NCI-H1092 treated with DMSO at 0.1 percent for 48 hours (cell line): Measurements from ENCODE around the gene ZNF442.
"Not testable (repeated sequence)": the region's sequence is repeated elsewhere in the genome, so short reads cannot be mapped to it uniquely, and the experiment has no call there.

Experiments used
- DNase-seq: peaks from one replicate; lab custom pipeline; 2025; lab: John Stamatoyannopoulos, UW

ZNF442 gene

DNA sequence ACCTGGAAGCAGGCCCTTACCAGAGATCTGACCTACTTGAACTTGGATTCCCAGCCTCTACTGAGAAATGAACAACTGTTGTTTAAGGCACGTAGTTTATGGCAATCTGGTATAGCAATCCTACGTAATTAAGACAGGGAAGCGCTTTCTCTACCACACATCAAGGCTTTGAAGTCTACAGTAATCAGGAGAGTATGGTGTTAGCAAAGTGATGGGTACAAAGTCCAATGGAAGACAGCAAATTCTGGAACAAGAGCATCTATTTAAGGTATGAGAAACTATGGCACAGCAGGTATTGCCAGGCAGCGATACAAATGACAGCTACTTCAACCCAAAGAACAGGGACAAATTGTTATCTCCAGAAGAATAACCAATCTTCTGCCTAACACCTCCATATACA lies 35.1 kb downstream of the ZNF442 start:
- DNase-seq, result no peak

DNA sequence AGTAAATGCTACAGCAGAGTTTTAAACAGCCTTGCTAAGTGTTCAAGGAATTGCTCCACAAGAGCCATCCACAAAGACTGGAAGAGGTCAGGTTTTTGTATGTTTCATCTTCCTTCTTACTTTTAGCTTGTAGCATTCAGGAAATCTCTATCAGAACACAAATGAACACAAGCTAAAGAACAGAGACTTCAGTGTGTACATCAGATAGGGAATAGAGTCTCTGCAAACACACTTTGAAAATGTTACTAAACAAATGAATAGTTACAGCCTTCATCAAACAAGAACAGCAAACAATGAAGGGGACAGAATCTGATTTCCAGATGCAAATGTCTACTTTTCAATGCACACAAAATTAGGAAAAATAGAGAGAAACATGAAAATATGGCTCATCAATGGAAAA lies 39.8 kb downstream of the ZNF442 start:
- no peak for DNase-seq

DNA sequence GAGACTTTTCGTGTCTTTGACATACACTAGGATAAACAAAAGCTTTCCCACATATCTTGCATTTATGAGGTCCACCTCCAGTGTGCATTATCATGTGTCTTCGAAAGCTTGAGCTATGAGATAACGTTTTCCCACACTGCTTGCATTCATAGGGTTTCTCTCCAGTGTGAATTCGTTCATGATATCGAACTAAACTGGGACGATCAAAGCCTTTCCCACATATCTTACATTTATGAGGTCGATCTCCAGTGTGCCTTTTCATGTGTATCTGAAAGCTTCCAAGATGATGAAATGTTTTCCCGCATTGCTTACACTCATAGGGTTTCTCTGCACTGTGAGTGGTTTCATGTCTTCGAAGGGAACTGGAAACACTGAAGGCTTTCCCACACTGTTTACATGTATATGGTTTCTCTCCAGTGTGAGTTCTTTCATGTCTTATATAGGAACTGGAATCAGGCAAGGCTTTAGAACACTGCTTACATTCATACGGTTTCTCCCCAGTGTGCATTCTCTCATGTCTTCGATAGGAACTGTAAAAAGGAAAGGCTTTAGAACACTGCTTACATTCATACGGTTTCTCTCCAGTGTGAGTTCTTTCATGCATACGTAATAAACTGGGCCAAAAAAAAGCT lies 46.6 kb downstream of the ZNF442 start:
- no peak for DNase-seq

DNA sequence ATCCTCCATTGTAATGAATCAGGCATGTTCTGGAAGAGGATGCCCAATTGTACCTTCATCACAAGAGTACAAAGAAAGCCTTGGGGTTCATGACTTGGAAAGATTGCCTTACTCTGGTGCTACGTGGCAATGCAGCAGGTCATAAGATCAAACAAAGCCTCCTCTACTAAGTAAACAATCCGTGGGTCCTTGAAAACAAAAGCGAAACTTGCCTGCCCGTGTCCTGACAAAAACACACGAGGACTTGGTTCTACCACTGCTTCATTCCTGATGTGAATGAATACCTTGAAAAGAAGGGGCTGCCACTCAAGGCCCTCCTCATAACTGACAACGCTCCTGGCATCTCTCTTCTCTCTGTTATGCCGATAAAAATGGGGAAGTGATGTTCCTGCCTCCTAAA lies 50.9 kb downstream of the ZNF442 start:
- DNase-seq, result no peak

DNA sequence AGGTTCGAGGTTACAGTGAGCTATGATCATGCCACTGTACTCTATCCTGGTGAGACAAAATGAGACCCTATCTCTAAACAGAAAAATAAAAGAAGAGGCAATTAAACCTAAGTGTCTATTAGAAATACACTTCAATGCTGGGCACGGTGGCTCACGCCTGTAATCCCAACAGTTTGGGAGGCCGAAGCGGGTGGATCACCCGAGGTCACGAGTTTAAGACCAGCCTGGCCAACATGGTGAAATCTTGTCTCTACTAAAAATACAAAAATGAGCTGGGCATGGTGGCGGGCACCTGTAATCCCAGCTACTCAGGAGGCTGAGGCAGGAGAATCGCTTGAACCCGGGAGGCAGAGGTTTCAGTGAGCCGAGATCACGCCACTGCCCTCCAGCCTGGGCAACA lies 56.6 kb downstream of the ZNF442 start:
- not testable (repeated sequence) for DNase-seq
